ENCODE measurements around the gene PDE4B. TPM values are rescaled to one million over a fixed set of nuclear protein-coding genes. Genes with fewer than 3 reads are reported as not detected.

The PDE4B gene
- total RNA-seq, 1 experiment from 2014 or later: 3.3 TPM

DNA sequence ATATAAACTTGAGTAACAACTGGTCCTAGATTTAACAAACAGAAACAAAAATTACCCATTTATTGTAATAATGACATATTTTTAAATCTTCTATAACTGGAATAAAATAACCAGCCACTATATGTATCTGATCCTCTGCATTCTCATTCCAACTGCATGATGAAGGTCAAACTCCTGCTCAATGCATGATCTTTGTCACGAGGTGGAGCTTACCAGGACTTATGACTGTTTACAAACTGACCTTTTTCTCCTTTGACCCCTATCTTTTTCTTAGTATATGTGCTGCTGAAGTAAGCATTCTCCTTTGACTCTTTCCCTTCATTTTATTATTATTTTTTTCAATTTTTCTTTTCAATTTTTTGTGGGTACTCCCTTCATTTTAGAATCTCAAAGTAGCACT, 252.2 kb downstream of the PDE4B start:
- POLR2A ChIA-PET: interaction anchor here (0.6 kb wide), 1 partner anchor 260 kb away, joined by 4 read pairs; no protein-coding TSS in a partner anchor
- TF ChIP-seq, protein P1, sequence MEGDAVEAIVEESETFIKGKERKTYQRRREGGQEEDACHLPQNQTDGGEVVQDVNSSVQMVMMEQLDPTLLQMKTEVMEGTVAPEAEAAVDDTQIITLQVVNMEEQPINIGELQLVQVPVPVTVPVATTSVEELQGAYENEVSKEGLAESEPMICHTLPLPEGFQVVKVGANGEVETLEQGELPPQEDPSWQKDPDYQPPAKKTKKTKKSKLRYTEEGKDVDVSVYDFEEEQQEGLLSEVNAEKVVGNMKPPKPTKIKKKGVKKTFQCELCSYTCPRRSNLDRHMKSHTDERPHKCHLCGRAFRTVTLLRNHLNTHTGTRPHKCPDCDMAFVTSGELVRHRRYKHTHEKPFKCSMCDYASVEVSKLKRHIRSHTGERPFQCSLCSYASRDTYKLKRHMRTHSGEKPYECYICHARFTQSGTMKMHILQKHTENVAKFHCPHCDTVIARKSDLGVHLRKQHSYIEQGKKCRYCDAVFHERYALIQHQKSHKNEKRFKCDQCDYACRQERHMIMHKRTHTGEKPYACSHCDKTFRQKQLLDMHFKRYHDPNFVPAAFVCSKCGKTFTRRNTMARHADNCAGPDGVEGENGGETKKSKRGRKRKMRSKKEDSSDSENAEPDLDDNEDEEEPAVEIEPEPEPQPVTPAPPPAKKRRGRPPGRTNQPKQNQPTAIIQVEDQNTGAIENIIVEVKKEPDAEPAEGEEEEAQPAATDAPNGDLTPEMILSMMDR (IDR thresholded peaks at IDR 0.05; ENCODE audit: unreplicated experiment): no peak

DNA sequence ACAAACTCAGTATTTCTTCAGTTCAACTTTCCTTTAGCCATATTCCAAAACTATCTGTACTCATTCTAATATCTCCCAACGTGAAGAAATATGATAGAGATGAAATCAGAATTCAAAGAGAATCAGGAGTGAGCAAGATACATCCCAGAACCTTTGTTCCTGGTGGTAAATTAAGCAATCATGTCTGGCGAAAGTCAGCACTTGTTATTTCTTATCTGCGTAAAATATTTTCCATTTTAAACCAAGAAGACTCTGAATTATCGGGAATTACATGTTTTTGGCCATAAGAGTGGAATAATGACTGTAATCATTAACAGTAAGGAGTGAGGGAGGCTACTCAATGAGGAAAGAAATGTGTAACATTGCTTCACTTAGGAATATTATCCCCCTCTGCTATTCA, 253.7 kb downstream of the PDE4B start:
- H3K27me3 Mint-ChIP-seq (ENCODE audit: insufficient read depth, unreplicated experiment): peaks cover 82% of the 10 kb centered on the region
- no peak overlapping the region for H3K4me3 Mint-ChIP-seq (ENCODE audit: unreplicated experiment)
- H3K4me1 Mint-ChIP-seq (ENCODE audit: insufficient read depth, unreplicated experiment): no peaks in the 10 kb centered on the region
- TF ChIP-seq, protein P1 (IDR thresholded peaks at IDR 0.05; ENCODE audit: unreplicated experiment): no peak
- ChIA-PET CTCF (interaction anchor here (0.6 kb wide), 1 partner anchor 16 kb away, joined by 3 read pairs; no protein-coding TSS in a partner anchor), POLR2A (no interaction called here)
- DNase-seq (ENCODE audit: unreplicated experiment): no peak
- intact Hi-C loops (cut with micrococcal nuclease): no loop called here
- BruUV-seq (replicated peaks): no TSS peak
- H3K9me3 Mint-ChIP-seq (ENCODE audit: unreplicated experiment): no peaks in the 10 kb centered on the region
- H3K27ac Mint-ChIP-seq (ENCODE audit: low read depth, unreplicated experiment): no peak overlapping the region
- no peaks in the 10 kb centered on the region for H3K36me3 Mint-ChIP-seq (ENCODE audit: insufficient read depth, unreplicated experiment)

More for the DNA sequence above, 252.2 kb downstream of the PDE4B start:
- Mint-ChIP-seq H3K9me3 (ENCODE audit: unreplicated experiment) (no peaks in the 10 kb centered on the region), H3K36me3 (ENCODE audit: insufficient read depth, unreplicated experiment) (no peaks in the 10 kb centered on the region), H3K27me3 (ENCODE audit: insufficient read depth, unreplicated experiment) (peaks cover 84% of the 10 kb centered on the region), H3K4me3 (ENCODE audit: unreplicated experiment) (no peak overlapping the region), H3K4me1 (ENCODE audit: insufficient read depth, unreplicated experiment) (no peaks in the 10 kb centered on the region), H3K27ac (ENCODE audit: low read depth, unreplicated experiment) (no peak overlapping the region)
- intact Hi-C loops (cut with micrococcal nuclease): no loop called here
- BruUV-seq (replicated peaks): no TSS peak
- CTCF ChIA-PET: no interaction called here
- DNase-seq (ENCODE audit: unreplicated experiment): no peak

DNA sequence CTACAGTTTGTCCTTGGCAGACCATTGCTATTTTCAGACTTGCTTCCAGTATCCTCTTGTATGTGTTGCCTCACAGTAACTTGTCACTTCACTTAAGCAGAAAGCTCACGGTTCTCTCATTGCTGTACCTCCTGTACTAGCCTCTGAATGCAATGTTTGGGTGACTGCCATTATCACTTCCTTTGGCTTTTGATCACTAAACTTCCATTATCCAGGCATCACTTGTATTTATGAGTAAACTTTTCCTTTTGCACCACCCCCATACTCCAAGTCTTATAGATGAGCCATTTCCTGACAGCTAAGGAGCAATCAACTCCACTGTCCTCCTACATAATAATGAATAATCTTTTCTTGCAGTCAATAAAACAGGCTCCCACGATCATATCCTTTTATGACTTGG, 255.3 kb downstream of the PDE4B start:
- no peaks in the 10 kb centered on the region for H3K4me1 Mint-ChIP-seq (ENCODE audit: insufficient read depth, unreplicated experiment)
- H3K9me3 Mint-ChIP-seq (ENCODE audit: unreplicated experiment): no peaks in the 10 kb centered on the region
- no peak overlapping the region for H3K4me3 Mint-ChIP-seq (ENCODE audit: unreplicated experiment)
- TF ChIP-seq, protein P1 (IDR thresholded peaks at IDR 0.05; ENCODE audit: unreplicated experiment): no peak
- no peak for DNase-seq (ENCODE audit: unreplicated experiment)
- POLR2A ChIA-PET: no interaction called here
- H3K27me3 Mint-ChIP-seq (ENCODE audit: insufficient read depth, unreplicated experiment): peaks cover 83% of the 10 kb centered on the region
- BruUV-seq (replicated peaks): no TSS peak
- intact Hi-C loops (cut with micrococcal nuclease): no loop called here
- H3K27ac Mint-ChIP-seq (ENCODE audit: low read depth, unreplicated experiment): no peak overlapping the region
- H3K36me3 Mint-ChIP-seq (ENCODE audit: insufficient read depth, unreplicated experiment): no peaks in the 10 kb centered on the region
- CTCF ChIA-PET: no interaction called here

DNA sequence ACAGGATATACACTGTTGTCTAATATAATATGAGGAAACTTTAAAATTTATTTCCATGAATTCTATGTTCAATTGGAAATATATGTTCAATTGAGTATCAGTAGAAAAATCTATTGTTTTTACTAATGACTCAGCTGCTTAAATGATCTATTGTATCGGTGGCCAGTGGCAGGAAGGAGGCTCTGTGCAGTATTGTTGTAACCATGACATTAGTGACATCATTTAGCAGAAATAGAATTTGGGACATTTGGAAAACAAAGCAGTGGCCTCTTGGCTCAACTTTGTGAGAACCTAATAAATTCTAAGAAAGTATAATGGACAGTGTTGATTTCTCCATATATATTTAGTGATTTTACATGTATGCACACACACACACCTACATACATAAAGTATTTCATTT, 257.4 kb downstream of the PDE4B start:
- Mint-ChIP-seq H3K4me3 (ENCODE audit: unreplicated experiment) (no peak overlapping the region), H3K27ac (ENCODE audit: low read depth, unreplicated experiment) (no peak overlapping the region), H3K36me3 (ENCODE audit: insufficient read depth, unreplicated experiment) (no peaks in the 10 kb centered on the region), H3K27me3 (ENCODE audit: insufficient read depth, unreplicated experiment) (peaks cover 74% of the 10 kb centered on the region), H3K4me1 (ENCODE audit: insufficient read depth, unreplicated experiment) (no peaks in the 10 kb centered on the region), H3K9me3 (ENCODE audit: unreplicated experiment) (no peaks in the 10 kb centered on the region)
- intact Hi-C loops (cut with micrococcal nuclease): no loop called here
- CTCF ChIA-PET: no interaction called here
- TF ChIP-seq, protein P1 (IDR thresholded peaks at IDR 0.05; ENCODE audit: unreplicated experiment): no peak
- no peak for DNase-seq (ENCODE audit: unreplicated experiment)
- BruUV-seq (replicated peaks): no TSS peak
- POLR2A ChIA-PET: no interaction called here

Data from MCF 10A (cell line).